K562 (cell line): Measurements from ENCODE around the gene PM20D1. TPM values are rescaled to one million over a fixed set of nuclear protein-coding genes. Genes with fewer than 3 reads are reported as not detected.

Experiments used
- ATAC-seq: fragments of 200-7000 bp; cut with Tn5 transposase; 3 replicates; pipeline ENCODE4 v1.9.1; 2020; ENCODE audit warnings: moderate library complexity
- BruUV-seq: library from RNA; stranded (reverse); fragments of 400-500 nt; replicated peaks from 2 replicates; lab custom pipeline; 2021; lab: Mats Ljungman, UMichigan
- CTCF ChIA-PET: fragments of 300-600 bp; formaldehyde crosslinking; extraction: SDS; loops from one replicate; lab custom pipeline; 2021; ENCODE audit warnings: low intra/inter-chr PET ratio; lab: Yijun Ruan, JAX
- POLR2A ChIA-PET: fragments of 300-600, 350-650 bp; sonication (Branson Sonifier 250); formaldehyde crosslinking; extraction: SDS; loops from one replicate; lab custom pipeline; 2021; ENCODE audit warnings: antibody characterized with exemption, inconsistent platforms; lab: Yijun Ruan, JAX
- DNase-seq, 4 experiments: peaks; one replicate each; pipeline versions ENCODE4 v3.0.0 to v3.0.0-alpha.2; 2011 to 2018; ENCODE audit warnings: low spot score in 3 of 4, mixed read lengths in 3 of 4; ENCODE audit errors: extremely low read depth in 1 of 4
- FAIRE-seq: peaks from 2 replicates; lab custom pipeline; 2011; peaks lifted over from hg19 to GRCh38; lab: Jason Lieb, UNC
- H2AFZ ChIP-seq: 2 replicates; pipeline ENCODE4 v1.6.0; 2011; ENCODE audit warnings: low read depth, low read length, control low read depth, inconsistent platforms
- H3K27ac ChIP-seq: fragments of 200-600 bp; 3 replicates; pipeline ENCODE4 v1.8.0; 2011; ENCODE audit warnings: low read depth, mild to moderate bottlenecking, control low read depth, inconsistent platforms, low read length, moderate library complexity, mixed read lengths; ENCODE audit errors: extremely low read depth
- H3K27me3 ChIP-seq, 2 experiments: fragments of 300-600 bp in 1 of 2; 2 replicates in 1 of 2; 3 replicates in 1 of 2; pipeline versions ENCODE4 v1.6.0 to v1.8.0; 2011; ENCODE audit warnings: inconsistent platforms in 2 of 2, low read length in 2 of 2, mild to moderate bottlenecking in 1 of 2, mixed read lengths in 1 of 2, moderate library complexity in 1 of 2; ENCODE audit not compliant: control insufficient read depth in 2 of 2, insufficient read depth in 2 of 2
- H3K36me3 ChIP-seq: fragments of 300-600 bp; 3 replicates; pipeline ENCODE4 v1.8.0; 2011; ENCODE audit warnings: mild to moderate bottlenecking, low read length, inconsistent platforms; ENCODE audit not compliant: control insufficient read depth, insufficient read depth
- H3K4me1 ChIP-seq, 2 experiments: fragments of 200-600 bp in 1 of 2; replicated peaks in 1 of 2; 2 replicates in 1 of 2; 3 replicates in 1 of 2; pipeline versions ENCODE4 v1.5.1 to v1.8.0; 2011; ENCODE audit warnings: inconsistent platforms in 2 of 2, low read length in 2 of 2, mild to moderate bottlenecking in 1 of 2, mixed read lengths in 1 of 2, moderate library complexity in 1 of 2; ENCODE audit not compliant: control insufficient read depth in 2 of 2, insufficient read depth in 2 of 2
- H3K4me2 ChIP-seq: 2 replicates; pipeline ENCODE4 v1.6.1; 2011; ENCODE audit warnings: low read length, control low read depth, inconsistent platforms, mixed read lengths; ENCODE audit not compliant: insufficient read depth
- H3K4me3 ChIP-seq: fragments of 200-600 bp; sonication (generic), shearing (Covaris generic); 2 replicates; pipeline ENCODE4 v1.5.1; 2016; ENCODE audit warnings: control low read depth, inconsistent platforms
- H3K79me2 ChIP-seq: fragments of 200-600 bp; 3 replicates; pipeline ENCODE4 v1.8.0; 2011; ENCODE audit warnings: low read length, inconsistent platforms; ENCODE audit not compliant: control insufficient read depth, insufficient read depth
- H3K9ac ChIP-seq, 2 experiments: 2 replicates each; pipeline versions ENCODE4 v1.6.0 to v1.6.1; 2011; ENCODE audit warnings: low read depth in 2 of 2, low read length in 2 of 2, control low read depth in 1 of 2, inconsistent platforms in 1 of 2, mild to moderate bottlenecking in 1 of 2, mixed read lengths in 1 of 2; ENCODE audit not compliant: insufficient read depth in 1 of 2
- H3K9me1 ChIP-seq: one replicate; pipeline ENCODE4 v1.6.0; 2011; ENCODE audit warnings: inconsistent platforms, mild to moderate bottlenecking, low read length, moderate library complexity; ENCODE audit not compliant: control insufficient read depth, insufficient read depth
- H3K9me3 ChIP-seq: replicated peaks from 2 replicates; pipeline ENCODE4 v1.5.1; 2011; ENCODE audit warnings: low read depth, low read length, inconsistent platforms; ENCODE audit not compliant: control insufficient read depth, insufficient read depth
- H4K20me1 ChIP-seq: replicated peaks from 2 replicates; pipeline ENCODE4 v1.6.1; 2011; ENCODE audit warnings: low read length, inconsistent platforms, mixed read lengths; ENCODE audit not compliant: control insufficient read depth, insufficient read depth
- HMG20B ChIP-seq: fragments of 250-450 bp; sonication (Bioruptor Pico); IDR thresholded peaks from 2 replicates; pipeline ENCODE4 v1.5.0; 2021; ENCODE audit warnings: mild to moderate bottlenecking
- MTA1 ChIP-seq: fragments of 450-650 bp; IDR thresholded peaks from 2 replicates; pipeline ENCODE4 v1.6.1; 2017; ENCODE audit warnings: borderline replicate concordance
- TCFL5 ChIP-seq: fragments of 250-450 bp; sonication (Bioruptor Pico); conservative IDR thresholded peaks from 2 replicates; pipeline ENCODE4 v1.6.1; 2021; ENCODE audit warnings: mild to moderate bottlenecking, moderate library complexity, matching md5 sums
- WGBS: fragments of 100-300 bp; shearing (Covaris generic); methylation state at CpG from one replicate; pipeline ENCODE4 v1.1.6; 2016; ENCODE audit warnings: low coverage, mixed read lengths; ENCODE audit not compliant: insufficient coverage; ENCODE audit errors: missing lambda C conversion rate; 5-methylcytosine and 5-hydroxymethylcytosine counted together
- in situ Hi-C: fragments of 300-500 bp; cut with MboI; formaldehyde crosslinking; loops from 4 replicates; pipeline ENCODE4 v1.15.0; 2018; ENCODE audit warnings: inconsistent platforms, mixed read lengths
- intact Hi-C: fragments of 100-400 bp; cut with micrococcal nuclease; formaldehyde crosslinking; loops from 2 replicates; pipeline ENCODE4 v1.14.2; 2022
- polyA plus RNA-seq, 8 experiments: library from polyadenylated mRNA; depleted of rRNA in 4 of 8; stranded (reverse) in 5 of 8; unstranded in 3 of 8; fragments of >200 nt; fragmentation: Nextera tagmentation in 2 of 8; fragmentation: Illumina TruSeq in 1 of 8; extraction: Ambion mirVana in 2 of 8; extraction: Trizol in 1 of 8; gene quantifications; 2 replicates each; pipeline versions ENCODE4 v1.2.1 to v1.2.3, GENCODE V29; 2011 to 2014; ENCODE audit warnings: inconsistent platforms in 1 of 8, missing spikeins in 1 of 8
- total RNA-seq, 7 experiments: library from RNA; depleted of rRNA in 6 of 7; stranded (reverse); fragments of >200 nt in 6 of 7; fragmentation: Illumina TruSeq in 2 of 7; extraction: Trizol in 2 of 7; gene quantifications; 2 replicates each; pipeline versions ENCODE4 v1.2.1 to v1.2.3, GENCODE V29; 2011 to 2021; ENCODE audit warnings: low replicate concordance in 1 of 7
- TF ChIP-seq, protein P1 (sequence below): sonication (generic); formaldehyde crosslinking; IDR thresholded peaks from 2 replicates; pipeline ENCODE4 v1.8.0; 2022; ENCODE audit warnings: mild to moderate bottlenecking, missing genetic modification reagents

The PM20D1 gene
- total and polyA plus RNA-seq, 9 of the 15 experiments (the other 6 are each of a cell fraction or from before 2014, with no cell fraction given) = not detected

DNA sequence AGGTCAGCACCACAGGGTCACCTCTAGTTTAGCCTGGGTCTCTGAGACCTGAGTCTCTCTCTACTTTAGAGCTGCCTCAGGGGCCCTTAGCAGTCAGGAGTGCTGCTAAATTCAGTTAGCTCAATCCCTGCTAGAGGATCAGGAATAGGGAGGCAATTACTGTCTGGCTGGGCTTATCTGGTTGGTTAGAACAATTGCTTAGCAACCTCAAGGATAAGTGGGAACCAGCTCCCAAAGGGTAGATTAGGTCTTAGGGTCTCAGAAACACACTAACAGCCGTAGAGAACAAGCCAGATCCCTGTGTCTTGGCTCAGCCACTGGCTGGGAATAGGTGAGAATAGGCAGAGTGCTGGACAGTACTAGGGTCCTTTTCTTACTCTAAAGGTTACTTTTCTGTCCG, 7.7 kb downstream of the PM20D1 start:
- CTCF ChIA-PET = no interaction called here
- Histone ChIP-seq H3K4me3 (no peak overlapping the region), H3K9ac (no peak overlapping the region), H3K27me3 (peaks cover 8 to 20% of the 10 kb centered on the region in 2 experiments; a peak in 3 of 5 replicates), H3K9me3 (no peaks in the 10 kb centered on the region), H2AFZ (no peak overlapping the region), H3K36me3 (no peaks in the 10 kb centered on the region), H3K79me2 (no peaks in the 10 kb centered on the region), H4K20me1 (no peaks in the 10 kb centered on the region), H3K9me1 (no peaks in the 10 kb centered on the region), H3K27ac (no peak overlapping the region), H3K4me2 (no peak overlapping the region), H3K4me1 (no peaks in the 10 kb centered on the region; a peak in 1 of 5 replicates)
- POLR2A ChIA-PET = interaction anchor here (0.6 to 1.7 kb wide), 2 partner anchors 14 to 67 kb away, joined by 3 to 6 read pairs; no protein-coding TSS in a partner anchor
- in situ Hi-C loops = no loop called here
- FAIRE-seq (no peak), ATAC-seq (no peak), DNase-seq (peak in 1 of 4 experiments; percentile 3)
- intact Hi-C loops = no loop called here
- WGBS = 11% methylated on average over 2 of the region's 2 CpGs
- BruUV-seq = no TSS peak
- TF ChIP-seq TCFL5 (CRISPR knock-in tag) (no peak), MTA1 (no peak), HMG20B (CRISPR knock-in tag) (no peak)
- TF ChIP-seq, protein P1, sequence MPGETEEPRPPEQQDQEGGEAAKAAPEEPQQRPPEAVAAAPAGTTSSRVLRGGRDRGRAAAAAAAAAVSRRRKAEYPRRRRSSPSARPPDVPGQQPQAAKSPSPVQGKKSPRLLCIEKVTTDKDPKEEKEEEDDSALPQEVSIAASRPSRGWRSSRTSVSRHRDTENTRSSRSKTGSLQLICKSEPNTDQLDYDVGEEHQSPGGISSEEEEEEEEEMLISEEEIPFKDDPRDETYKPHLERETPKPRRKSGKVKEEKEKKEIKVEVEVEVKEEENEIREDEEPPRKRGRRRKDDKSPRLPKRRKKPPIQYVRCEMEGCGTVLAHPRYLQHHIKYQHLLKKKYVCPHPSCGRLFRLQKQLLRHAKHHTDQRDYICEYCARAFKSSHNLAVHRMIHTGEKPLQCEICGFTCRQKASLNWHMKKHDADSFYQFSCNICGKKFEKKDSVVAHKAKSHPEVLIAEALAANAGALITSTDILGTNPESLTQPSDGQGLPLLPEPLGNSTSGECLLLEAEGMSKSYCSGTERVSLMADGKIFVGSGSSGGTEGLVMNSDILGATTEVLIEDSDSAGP (CRISPR knock-in tag) = no peak
